Activated T-helper 9 cell treated with anti-CD3 and anti-CD28 coated beads, Interleukin-2, amount 50 U/mL, for 16 hours (primary cell): ENCODE measurements around the gene DSCAML1.
A peak's percentile ranks its signal among the peaks of the same experiment; 100 is the strongest.

Experiments used
- DNase-seq: peaks from one replicate; pipeline ENCODE4 v3.0.0-alpha.2; 2020; ENCODE audit warnings: low read depth

DSCAML1 gene

DNA sequence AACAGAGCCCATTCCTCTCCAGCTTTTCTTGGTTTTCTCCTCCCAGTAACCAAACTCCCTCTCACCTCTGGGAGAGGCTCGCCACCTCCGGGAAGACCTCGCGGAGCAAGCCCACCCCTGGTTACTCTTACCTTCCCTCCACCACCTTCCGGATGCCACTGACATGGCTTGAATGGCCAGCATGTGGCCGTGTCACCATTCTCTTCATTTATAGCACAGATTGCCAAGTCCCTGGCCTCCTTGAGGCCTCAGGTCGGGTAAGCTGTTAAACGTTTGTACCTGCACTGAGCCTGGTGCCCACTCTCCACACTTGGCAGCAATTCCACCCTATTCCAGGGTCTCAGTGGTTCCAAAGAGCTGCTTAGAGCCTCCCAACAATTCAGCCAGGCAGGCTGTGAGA, 35.5 kb upstream of the DSCAML1 start:
- DNase-seq: no peak

DNA sequence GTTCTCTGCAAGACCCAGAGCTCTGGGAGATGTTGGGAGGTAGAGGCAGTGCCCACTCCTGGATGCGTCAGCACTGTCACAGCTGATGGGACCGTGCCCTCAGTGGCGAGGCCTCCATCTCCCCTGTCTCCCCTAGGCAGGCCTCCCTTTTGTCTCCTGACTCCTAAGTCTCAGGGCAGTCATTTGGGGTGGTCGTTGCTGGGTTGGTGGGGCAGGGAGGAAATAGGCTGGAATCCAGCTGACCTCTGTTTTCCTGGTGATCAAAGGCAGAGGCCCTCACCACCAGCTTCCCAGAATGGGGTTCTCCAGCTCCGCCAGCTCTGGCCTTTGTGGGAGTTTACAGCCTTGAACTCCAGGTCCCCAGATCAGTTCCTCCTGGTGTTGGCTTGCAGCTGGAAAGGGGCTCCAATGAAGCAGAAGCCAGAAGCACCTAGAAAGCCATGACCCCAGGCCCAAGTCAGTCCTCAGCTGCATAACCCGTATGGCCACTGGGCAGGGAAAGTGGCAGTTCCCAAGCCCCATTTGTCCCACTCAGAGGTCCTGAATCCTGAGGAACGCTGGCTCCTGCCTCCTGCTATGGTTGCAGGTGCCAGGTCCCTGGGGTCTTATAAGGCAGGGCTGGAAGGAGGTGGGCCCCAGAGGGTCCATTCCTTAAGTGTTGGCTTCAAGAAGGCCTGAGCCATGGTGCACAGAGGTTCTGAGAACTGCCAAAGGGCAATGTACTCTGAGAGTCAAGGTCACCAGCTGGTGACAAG, 34.8 kb upstream of the DSCAML1 start:
- no peak for DNase-seq

DNA sequence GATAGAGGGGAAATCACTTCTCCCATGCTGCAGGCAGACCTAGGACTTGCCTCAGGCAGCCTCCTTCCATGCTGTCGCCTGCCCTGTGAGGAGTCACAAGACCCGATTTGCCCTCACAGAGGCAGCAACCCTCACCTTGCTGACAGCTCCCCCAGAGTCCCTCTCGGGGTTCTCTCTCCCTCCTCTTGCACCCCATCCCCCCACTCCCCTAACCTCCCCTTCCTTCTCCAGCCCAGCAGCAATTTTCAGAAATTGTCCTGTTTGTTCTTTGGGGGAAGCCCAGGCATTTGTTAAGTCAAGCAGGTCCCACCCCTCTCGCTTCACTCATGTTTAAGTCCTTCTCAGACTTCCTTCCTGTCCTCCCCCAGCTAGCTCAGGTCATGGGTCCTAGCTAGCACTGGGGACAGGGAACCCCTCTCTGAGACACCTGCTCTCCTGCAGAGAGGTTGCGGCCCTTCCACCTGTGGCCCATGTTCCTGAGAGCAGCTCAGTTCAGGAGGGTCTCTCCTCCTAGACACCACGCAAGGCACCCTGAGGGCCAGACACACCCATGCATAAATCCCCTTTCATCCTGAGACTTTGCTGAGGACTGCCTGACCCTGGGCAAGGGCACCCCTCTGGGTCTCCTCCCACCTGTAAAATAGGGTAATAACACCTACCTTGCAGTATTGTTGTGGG, 33.8 kb upstream of the DSCAML1 start:
- DNase-seq: no peak

DNA sequence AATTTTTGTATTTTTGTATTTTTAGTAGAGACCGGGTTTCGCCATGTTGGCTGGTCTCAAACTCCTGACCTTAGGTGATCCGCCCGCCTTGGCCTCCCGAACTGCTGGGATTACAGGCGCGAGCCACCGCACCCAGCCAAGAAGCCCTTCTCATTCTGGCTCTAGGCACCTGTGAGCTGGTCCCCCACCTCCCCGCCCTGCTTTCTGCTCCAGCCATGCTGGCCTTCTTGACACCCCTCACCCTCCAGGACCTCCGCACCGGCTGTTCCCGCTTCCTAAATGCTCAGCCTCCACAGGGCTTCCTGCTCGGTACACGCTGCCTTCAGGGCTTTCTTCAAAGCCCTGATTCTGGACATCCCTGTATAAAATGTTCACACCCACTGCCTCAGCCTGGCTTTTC, 33.1 kb upstream of the DSCAML1 start:
- no peak for DNase-seq

DNA sequence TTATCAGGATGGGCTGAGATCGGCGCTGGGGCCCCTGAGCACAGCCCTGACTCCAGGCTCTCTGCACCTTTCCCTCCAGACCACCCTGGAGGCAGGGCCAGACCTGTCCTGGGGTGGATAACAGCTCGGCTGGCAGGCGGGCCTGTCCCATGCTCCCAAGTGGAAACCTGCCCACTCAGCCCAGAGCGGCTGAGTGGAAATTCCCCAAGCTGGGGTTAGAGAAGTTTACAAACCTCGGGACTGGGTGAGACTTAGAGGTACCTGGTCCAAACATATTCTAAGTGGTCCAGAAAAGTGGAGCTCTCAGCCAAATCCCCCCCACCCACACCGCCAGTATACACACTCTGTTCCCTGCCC, 32.3 kb upstream of the DSCAML1 start:
- DNase-seq: no peak

DNA sequence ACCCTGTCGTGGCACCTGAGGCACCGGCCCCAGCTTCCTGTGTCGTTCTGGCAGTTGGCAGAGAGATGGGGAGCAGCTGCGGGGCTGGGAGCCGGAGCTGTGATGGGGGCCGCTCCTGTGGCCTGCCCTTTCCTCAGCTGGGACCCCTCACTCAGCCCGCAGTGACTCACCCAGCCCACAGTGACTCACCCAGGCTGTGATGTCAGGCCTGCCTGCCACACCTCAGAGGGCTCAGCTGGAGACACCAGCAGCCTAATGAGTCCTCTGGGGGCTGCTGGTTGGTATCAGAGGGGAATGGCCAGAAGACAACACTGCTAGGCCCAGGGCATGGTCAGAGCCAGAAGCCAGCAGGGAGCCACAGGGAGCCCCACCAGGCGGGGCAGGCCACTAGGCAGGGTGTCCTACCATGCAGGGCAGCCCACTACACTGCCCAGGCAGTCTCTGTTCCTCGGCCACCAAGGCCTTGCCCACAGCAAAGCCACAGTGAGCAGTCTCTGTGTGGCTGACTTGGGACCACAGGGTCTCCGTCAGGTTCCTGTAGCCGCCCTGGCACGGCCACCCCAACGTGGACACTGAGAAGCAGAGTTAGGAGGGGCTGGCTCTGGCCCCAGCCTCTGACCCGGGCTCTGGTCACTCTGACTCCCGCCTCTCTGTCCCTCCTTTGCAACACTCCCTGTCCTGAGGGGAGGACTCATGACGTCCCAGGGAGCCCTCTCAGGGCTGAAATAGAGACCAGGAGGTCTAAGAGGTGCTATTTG, 31.8 kb upstream of the DSCAML1 start:
- DNase-seq: peak; percentile 74

DNA sequence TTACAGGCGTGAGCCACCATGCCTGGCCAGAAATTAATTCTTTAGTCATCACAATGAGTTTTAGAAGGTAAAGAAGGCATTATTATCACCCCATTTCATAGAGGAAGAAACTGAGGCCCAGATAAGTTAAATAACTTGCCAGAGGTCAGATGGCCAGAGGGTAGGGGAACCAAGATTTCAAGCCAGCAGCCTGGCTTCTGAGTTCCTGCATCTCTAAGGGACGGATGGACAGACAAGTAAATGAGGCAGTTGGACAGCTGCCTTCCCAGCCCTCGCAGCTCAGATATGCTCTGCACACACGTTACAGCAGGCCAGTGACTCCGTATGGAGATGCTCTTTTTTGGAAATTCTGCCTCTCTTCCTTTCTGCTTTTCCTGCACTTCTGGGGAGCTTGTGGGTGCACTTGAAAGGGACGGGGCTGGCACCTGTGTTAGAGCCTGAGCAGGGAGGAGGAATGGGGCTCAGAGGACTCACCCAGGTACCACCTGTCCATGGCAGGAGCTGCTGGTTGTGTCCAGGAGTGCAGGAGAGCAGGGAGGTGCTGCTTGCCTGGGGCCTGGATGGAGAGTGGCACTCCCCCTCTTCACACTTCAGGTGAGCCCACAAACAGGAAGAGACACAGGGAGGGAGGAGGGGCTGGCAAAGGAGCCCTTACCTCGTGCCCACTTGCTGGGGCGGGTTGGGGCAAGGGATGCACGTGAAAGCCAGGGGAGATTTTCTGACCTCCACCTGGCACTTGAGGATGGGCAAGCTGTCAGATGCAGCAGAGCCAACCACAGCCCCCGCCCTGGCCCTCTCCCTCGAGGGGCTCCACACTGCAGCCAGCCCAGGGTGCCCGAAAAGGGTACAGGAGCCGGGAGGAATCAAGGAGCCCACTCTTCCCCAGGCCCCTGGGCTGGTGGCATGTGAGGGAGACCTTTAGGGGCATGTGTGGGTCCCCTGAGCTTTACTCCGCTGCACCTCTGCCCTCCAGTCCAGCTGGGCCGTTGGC, 30.8 kb upstream of the DSCAML1 start:
- DNase-seq: no peak

DNA sequence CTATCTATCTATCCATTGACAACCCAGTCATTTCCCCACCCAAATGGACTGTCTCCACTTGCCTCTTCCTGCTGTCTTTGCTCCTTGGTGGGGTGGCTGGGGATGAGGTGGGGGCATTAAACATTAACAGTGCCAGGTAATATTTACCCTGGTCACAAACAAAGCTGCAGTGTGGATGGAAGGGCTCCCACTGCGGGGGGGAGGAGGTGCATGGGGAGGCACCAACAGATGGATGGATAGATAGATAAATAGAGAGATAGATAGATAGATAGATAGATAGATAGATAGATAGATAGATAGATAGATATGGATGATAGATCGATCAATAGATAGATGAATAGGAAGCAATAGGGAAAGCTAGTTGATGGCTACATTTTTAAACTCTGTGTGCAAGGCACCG, 29.8 kb upstream of the DSCAML1 start:
- DNase-seq: no peak

DNA sequence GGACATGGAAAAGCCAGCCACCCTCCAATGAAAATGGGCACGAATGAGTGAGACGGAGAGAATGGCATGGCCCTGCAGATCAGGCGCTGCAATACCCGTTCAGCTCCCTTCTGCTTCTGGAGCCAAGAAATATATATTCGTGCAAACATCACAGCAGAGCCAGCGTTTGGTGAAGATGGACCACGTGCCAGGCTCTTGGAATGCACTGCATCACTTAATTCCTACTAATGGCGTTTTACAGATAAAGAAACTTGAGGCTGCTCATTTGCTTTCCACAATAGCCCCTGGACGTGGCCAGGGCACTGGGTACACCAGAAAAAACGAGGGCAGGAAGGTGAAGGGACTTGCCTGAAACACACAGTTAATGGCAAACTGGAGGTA, 29.2 kb upstream of the DSCAML1 start:
- DNase-seq: no peak

DNA sequence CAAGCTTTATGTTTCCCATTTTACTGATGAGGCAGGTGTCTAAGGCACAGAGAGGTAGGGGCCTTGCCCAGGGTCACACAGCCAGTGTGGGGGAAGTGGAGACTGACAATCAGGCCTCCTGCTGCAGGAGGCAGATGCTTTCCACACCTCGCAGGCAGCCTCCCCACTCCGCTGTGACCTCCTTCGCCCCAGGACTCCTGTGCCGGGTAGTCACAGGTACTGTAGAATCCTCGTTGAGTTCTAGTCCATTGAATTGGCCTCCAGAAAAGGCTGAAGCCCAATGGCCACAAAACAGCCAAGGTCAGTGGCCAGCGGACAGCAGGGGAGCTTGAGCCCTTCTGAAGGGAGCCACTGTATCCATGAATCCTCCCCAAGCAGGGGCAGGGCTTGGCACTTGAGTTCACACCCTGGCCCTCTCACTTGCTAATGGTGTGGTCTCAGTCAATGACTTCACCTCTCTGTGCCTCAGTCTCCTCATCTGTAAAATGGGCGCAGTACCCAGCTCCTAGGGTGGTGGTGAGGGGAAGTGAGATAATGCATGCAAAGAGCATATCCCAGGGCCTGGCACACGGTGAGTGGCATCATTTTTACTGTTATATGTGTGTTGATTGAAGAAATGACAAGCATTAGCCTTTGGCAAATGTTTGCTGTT, 28.6 kb upstream of the DSCAML1 start:
- no peak for DNase-seq

DNA sequence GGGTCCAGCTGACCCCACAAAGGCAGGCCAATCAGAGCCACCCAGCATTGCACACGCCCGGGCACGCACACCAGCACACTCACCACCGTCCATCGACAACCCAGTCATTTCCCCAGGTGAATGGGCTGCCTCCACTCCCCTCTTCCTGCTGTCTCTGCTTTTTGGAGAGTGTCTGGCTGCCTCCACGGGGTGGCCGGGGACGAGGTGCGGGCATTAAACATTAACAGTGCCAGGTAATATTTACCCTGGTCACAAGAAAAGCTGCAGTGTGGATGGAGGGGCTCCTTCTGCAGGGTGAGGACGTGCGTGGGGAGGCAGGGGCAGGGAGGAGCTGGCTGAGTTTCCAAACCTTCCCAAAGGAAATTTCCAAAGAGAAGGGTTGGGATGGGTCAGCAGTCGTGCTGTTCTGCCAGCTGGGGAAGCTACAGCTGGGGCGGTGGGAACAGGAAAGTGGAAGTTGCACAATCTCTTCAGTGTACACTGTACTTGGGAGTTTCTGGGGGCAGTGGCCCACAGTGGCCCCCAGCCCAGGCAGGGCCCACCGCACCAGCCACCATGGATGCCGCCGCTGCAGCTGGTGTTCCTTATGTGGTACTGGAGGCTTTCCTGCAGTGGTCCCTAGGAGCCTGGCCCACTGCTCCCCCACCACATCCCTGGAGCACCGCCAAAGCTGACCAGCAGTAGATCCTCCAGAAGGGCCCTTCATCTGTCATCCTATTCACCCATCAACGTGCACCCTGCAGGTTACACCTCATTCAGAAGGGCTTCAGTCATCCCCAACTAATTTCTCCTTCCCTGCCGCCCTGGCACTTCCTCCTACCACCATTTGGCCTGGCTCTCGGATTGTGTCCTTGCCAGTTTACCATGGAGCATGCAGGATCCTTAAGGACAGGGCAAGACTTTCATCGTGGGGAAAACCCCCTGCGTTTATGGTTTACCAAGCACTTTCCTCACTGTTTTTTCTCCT, 27.8 kb upstream of the DSCAML1 start, which contains the start of gene FXYD2:
Gene FXYD2 (minus strand): TSS at position 174 of the 967 bp plus-strand sequence. CDS start 66 bp downstream, at position 108.
- DNase-seq: no peak

DNA sequence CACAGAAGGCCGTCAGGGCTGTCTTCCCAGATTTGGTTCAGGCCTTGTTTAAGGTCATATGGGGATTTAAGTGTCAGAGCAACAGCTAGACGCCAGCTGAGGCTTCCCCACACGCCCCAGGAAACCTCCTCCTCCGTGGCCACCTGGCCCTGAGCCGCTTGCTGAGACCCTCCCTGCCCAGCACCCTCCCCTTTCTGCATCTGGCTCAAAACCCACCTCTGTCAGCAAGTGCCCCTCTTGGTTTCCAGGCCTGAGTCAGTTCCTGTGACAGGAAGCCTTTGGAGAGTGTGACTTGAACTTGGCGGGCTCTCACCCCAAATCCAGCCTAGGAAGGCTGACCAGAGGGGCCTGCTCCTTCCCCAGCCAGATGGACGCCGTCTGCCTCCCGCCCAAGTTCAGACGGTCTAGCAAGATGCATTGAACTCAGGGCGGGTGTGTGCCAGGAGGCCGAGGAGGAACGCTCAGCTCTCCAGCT, 27.0 kb upstream of the DSCAML1 start:
- DNase-seq: no peak

DNA sequence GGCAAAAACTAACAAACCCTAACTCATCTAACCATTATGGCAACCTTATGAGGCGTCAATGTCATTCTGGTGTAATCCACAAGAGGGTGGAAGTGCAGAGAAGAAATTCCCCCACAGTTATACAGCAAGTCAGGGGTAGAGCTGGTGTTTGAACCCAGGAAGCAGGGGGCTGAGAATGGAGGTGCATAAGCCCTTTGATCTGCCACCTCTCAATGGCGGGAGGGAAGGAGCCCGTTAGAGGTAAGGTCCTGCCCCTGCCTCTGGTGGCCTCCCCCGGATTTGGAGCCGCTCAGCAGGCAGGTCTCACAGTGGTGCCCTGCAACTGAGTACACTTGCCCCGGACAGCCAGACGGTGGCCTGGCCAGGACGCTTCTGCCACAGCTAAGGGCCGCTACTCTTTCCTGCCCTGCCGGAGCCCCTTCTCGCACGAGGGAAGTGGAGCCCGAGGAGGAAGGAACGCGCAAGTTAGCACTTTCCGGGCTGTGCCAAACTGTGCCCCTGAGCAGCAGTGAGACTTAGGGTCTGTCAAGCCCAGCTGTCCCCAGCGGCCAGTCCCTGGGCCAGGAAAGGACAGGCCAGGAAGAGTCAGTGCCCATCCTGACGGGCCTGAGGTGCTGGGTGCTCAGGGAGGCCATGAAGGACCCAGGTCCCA, 26.4 kb upstream of the DSCAML1 start:
- no peak for DNase-seq

DNA sequence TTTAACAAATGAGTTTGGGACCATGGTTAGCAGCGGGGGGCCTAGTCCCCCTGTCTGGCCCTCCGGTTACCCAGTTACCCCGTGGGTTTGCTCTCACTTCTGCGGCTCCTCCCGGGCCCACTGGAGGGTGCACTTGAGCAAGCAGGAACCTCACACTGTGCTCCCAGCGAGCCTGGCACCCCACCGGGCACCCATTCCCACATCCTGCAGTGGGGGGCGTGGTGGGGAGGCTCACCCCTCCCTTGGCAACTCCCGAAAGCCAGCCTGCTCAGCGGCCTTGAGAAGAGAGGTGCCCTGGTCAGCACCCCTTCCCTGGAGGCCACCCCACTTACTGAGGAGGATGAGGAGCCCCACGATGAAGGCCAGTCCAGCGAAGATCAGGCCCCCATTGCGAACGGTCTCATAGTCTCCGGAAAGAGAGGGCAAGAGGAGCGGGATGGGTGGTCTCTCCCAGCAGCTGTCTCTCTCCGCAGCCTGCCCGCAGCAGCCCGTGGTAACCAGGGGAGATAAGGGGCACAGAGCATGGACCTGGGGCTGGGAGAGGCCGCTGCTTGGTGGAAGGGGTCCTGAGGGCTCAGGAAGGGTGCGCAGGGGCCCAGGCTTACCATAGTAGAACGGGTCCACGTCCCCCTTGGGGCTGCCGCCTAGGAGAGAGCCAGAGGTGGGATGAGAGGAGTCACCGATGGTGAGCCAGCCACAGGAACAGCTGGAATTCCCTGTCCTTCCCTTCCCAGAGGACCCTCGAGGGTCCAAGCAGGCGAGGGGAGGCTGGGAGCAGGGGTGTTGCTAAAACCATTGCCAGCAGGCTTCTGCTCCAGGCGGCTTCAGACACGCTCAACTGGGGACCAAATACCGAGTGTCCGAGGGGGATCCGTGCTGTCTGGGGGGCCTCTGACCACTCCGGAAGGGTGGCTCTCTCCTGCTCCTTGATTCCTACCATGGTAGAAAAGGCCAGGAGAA, 25.3 kb upstream of the DSCAML1 start:
- DNase-seq: peak; percentile 32

DNA sequence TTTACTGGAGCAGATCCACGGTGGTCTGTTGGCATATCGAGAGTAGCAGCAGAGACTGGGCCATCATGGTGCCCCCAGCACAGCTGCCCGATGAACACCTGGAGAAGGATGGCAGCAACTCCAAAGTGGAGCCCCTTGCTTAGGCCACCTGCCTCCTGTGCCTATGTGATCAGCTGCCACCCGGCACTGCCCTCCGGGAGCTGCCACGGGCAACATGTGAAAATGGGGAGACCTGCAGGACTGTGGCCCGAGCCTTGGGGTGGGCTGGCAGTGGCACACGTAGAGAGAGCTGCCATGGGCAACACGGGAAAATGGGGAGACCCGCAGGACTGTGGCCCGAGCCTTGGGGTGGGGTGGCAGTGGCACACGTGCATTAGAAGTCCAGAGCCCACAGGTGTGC, 24.4 kb upstream of the DSCAML1 start:
- DNase-seq: no peak

DNA sequence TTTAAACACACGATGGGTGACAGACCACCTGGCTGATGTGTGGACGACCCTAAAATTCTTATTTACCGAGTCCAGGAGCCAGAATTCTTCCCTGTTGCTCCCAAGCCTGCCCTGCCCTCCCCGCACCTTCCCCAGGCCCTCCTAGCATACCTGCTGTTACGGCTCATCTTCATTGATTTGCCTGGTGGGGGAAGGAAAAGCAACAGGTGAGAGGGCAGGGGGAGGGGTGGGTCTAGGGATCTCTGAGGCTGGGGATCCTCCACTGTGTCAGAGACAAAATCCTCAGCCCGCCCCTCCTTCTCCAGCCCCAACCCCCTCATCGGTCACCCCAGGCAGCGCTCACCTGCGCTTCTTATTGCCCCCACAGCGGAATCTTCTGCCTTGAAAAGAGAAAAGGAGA, 23.5 kb upstream of the DSCAML1 start:
- no peak for DNase-seq

DNA sequence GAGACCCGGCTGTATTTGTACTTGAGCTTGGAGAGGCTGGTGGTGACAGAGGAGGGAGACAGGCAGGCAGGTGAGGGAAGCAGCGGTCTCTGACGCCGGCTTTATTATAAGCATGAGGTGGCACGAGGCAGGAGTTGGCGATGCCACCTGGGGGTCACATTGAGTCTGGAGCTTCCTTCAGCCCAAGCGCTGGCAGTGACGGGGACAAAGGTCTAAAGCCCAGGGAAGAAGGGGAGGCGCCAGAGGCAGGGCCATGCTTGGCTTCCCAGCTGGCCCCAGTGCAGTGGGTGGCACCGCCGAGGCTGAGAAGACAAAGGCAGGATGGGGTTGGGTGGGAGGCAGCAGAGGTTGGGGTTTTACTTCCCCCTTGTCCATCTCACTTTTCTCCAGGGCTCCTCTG, 23.1 kb upstream of the DSCAML1 start:
- no peak for DNase-seq
